COR-L47 (cell line): Measurements from ENCODE around the gene NPR3.

Source experiments
- DNase-seq: peaks from one replicate; lab custom pipeline; 2025; lab: John Stamatoyannopoulos, UW

The NPR3 gene, protein sequence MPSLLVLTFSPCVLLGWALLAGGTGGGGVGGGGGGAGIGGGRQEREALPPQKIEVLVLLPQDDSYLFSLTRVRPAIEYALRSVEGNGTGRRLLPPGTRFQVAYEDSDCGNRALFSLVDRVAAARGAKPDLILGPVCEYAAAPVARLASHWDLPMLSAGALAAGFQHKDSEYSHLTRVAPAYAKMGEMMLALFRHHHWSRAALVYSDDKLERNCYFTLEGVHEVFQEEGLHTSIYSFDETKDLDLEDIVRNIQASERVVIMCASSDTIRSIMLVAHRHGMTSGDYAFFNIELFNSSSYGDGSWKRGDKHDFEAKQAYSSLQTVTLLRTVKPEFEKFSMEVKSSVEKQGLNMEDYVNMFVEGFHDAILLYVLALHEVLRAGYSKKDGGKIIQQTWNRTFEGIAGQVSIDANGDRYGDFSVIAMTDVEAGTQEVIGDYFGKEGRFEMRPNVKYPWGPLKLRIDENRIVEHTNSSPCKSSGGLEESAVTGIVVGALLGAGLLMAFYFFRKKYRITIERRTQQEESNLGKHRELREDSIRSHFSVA

DNA sequence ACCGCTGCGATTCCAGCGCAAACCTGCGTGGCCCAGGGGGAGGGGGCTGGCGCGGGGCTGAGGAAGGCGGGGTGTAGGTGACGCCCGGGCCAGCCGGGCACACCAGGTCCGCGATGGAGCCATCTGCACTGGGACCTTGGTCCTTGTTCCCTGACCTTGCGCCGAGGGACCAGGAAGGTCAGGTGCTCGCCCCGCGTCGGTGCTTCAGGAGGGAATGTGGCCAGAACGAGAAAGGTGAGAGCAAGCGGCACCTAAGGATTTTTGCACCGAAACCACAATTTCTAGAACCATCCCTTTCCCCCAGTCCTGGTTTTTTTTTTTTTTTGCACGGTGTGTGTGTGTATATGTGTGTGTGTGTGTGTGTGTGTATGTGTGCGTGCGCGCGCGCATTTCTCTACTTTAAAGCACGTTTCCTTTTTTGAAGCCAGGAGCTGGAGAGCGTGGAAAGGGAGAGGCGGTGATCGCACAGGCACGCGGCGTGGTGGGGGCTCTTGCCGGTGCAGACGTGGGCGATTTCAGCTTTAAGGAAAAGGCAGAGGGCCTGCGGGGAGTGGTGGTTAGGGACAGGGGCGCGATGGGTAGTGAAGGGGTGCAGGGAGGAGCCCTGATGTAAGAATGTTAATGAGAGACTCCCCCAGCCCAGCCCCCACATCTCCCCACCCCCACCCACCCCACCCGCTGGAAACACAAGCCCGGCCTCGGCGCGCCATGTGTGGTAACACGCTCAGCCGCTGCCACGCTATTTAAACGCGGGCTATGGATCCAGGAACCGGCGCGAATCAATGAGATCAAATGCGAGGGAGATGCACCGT is at the start of gene NPR3:
Gene NPR3, plus strand, starts transcription at position 772 of the 812 bp plus-strand sequence. CDS start 456 bp downstream, outside the sequence.
- DNase-seq, result no peak

DNA sequence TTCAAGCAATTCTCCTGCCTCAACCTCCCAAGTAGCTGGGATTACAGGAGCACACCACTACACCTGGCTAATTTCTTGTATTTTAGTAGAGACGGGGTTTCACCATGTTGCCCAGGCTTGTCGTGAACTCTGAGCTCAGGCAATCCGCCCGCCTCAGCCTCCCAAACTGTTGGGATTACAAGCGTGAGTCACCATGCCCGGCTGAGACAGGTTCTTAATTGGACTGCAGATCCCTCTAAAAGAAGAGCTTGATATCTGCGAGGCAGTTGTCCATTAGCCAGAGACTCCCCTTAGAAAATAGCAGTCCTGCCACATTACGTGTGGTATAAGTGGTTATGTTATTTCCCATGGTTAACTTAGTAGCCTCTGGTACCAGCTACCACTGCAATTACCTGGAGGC is 46.6 kb upstream of the NPR3 start:
- DNase-seq, result no peak

DNA sequence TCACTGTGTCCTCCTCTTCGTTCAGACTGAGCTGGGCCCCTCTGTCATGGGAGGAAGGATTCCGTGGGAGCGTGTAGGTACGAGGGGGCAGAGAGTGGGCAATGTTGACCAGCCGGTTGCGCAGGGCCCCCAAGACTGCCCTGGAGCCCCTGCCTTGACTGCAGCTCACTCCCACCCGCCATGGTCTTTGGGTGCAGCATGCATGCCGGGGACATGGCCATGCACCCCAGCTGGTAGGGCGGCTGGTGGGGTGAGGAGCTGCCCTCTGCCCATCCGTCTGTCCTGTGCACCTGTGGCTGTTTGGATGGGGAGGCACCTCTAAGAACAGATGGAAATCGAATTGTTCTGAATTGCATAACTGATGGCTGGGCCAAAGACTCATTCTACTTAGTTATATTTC is 42.6 kb upstream of the NPR3 start:
- DNase-seq, result no peak

DNA sequence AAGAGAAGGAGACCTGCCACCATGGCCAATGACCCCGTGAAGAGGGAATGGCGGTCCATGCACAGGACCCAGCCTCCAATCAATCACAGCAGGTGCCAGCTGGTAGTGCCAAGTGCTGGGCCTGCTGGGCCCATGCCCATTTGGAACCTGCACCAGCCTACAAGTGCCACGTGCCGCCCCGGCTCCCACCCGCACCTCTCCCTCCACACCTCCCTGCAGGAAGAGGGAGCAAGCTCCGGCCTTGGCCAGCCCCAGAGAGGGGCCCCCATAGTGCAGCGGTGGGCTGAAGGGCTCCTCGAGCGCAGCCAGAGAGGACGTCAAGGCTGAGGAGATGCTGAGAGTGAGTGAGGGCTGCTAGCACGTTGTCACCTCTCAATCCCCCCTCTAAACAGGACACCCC is 37.8 kb upstream of the NPR3 start:
- DNase-seq, result no peak

DNA sequence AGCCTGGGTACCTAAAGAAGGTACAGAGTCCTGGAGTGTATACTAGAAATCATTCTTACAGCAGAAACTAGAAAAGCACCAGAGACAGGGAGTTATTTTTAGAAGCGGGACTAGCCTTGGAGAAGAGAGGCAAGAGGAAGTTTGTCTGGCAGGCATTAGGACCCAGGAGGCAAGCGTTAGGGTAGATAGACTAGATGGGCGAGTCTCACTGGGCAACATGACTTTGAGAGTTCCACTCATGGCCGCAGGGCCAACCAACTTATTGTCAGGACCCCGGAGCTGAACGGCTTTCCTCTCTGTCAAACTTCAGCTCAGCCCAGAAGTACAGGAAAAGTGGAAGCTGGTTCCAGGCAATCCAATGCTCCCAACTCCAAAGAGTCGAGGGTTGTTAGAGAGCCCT is 34.1 kb upstream of the NPR3 start:
- DNase-seq, result no peak

DNA sequence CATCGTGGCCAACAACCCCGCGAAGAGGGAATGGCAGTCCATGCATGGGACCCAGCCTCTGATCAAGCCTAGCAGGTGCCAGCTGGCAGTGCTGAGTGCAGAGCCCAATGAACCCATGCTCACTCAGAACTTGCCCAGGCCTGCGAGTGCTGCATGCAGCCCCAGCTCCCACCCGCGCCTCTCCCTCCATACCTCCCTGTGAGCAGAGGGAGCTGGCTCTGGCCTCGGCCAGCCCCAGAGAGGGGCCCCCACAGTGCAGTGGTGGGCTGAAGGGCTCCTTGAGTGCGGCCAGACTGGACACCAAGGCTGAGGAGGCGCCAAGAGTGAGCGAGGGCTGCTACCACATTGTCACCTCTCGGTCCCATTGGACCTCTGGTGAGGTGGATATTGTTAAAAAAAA is 32.6 kb upstream of the NPR3 start:
- DNase-seq, result no peak

DNA sequence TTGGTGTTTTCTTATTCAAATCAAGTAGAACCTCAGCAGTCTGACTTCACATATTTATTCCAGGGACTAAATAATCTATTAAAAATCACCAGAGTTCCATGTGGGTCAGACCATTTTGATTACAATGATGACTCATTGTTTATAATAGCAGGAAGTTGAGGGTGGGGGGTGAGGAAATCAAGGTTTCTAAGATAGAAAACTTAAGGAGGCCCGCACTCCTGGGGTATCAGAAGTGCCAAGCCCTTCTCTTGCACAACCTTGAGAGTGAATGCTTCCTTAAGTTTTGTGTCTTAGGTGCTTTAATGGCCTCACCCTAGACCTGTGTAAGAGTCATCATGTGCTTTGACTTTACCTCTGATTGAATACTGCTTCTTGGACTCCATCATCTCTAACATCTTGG is 31.9 kb upstream of the NPR3 start:
- no peak for DNase-seq

DNA sequence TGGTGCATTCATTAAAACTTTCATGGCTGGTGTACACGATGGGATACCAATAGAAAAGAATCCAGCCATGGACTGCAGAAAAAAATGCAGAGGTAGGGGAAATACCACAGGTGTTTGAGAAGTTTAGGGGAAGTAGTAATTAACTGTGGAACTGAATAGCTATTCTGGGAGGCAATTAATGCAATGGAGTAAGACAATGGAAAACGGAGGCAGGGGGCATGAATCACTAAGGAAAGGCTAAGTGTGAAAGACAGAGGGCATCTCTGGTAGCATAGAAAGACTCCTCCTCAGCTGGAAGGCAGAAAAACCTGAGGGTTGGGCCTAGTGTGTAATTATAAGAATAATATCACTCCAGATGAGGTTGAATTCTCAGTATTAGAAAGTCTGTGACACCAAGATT is 30.9 kb upstream of the NPR3 start:
- DNase-seq, result no peak

DNA sequence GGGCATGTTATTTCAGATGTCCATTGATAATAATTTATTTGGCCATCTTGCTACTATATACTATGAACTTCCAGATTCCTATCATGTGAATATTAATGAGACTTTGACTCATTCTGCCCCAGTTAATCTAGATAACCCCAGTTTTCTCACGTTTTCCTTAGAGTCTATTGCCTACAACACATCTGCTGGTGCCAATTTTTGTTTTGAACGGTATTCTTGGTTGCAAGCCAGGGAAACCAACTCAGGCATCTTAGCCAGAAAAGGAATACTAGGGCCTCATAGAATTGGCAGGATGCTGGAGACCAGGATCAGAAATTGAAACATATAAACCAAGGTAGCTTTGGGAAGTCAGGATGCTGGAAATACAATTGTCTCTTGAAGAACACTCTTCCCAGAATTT is 28.0 kb upstream of the NPR3 start:
- DNase-seq, result no peak

DNA sequence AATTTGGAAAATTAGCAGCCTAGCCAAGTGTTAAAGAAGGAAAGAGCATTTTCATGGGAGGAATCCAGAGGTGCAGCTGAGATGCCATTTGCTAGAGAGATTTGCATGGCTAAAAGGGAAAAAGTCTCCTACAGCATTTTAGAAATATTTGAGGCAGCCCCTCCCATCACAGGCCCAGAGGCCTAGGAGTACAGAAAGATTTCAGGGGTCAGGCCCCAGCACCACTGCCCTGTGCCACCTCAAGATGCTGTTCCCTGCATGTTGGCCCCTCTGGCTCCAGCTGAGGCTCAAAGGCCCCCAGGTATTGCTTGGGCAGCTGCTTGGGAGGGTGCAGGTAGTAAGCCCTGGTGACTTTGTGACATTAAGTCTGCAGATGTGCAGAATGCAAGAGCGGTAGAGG is 26.9 kb upstream of the NPR3 start:
- no peak for DNase-seq

DNA sequence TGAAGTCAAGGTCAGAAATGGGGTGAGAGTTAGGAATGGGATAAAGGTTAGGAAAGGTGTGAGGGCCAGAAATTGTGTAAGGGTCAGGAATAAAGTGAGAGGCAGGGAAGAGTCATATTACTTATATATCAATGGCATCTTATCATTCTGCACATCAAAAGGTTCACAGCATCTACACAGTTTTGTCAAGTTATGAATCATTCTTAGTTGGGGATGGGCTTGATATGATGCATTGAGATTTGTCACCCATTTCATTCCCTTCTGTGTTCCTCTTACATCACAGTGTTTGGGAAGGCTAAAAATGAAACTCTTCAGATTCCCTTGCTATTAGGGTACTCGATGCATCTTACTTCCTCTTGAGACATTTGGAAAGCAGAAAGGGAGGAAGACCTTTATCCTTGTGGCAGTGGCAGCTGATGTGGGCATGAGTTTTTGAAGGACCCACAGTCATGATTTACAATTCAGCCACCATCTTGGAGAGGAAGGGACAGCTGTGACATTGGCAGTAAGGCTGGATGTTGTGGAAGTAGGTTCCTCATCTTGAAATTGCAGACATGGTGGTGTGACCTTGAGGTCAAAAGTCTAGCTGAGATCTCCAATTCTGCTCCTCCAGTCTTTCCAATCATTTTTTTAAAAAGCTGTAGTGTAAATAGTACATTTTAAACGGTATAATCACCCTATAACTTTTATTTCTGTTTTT is 24.2 kb upstream of the NPR3 start:
- DNase-seq, result no peak

DNA sequence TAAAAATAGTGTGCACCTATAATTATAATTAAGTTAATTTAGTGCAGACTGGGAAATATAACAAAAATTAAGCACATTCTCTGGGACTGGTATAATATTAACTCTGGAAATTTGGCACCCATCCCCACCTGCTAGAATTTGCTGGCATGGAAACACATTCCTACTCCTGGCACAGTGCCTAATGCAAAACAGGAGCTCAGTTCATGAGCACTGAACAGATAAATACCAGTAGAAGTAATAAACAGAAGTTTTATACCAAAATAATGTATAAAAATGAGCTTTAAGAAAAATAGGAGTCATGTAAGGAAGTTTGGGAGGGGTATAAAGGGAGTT is 23.7 kb upstream of the NPR3 start:
- peak; percentile 51 for DNase-seq

DNA sequence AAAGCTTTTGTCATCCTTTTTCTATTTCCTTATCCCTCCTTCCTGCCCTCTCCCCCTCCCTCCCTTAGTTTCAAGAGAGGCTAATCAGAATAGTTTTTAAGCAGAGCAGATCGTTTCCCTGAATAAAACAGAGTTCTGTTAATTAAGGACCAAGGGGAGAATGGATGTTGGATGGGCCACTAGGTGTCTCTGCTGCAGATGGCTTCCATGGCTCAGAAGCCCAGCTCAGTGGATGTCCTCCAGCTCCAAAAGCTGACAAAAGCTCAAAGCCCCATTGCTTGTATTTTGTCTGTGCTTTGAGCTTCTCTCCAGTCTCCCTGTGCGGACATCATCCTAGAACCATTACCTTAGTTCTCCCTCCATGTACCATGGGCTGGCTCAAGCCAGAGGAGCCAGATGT is 21.0 kb upstream of the NPR3 start:
- DNase-seq, result no peak

DNA sequence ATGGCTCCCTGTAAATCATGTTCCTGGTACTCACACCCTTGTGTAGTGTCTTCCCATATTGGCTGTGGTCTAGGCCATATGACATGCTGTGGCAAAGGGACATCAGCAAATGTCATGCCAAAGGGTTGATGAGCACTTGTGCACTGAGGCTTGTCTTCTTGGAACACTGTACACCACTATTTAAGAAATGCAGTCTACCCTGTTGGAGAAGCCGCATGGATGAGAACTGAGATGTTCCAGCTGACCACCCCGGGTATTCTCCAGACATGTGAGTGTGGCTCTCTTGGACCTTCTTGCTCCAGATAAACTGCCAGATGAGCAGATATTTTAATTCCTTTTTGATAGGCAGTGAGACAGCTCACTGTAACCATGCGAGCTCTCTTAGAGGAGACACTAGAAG is 20.5 kb upstream of the NPR3 start:
- DNase-seq, result no peak

DNA sequence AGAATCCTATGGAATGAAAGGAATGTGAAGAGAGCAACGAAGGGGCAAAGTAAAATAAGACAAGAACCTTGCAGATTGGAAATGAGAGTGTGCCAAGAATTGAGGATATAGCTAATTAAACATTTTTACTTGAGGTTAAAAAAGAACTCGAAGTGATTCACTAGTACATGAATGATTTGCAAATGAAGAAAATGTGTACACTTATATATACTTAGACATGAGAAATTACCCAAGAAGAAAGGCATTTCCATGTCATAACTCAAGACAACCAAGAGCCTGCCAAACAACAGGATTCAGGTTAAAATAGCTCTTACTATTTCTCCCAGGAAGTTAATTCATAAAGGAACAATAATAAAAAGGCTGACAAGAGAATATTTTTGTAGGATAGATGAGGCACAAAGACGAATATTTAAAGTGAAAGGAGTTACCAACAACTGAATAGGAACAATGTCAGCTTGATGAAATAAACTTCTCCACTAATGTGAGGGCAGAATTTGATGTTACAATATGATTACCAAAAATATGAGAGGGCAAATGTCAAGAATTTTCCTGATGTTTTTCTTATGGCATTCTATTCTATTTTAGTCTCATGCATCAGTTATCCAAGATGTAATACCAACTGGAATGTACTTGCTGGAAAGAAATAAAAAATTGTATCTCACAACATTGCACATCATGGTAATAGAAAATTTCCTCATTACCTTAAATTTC is 18.9 kb upstream of the NPR3 start:
- DNase-seq, result no peak

DNA sequence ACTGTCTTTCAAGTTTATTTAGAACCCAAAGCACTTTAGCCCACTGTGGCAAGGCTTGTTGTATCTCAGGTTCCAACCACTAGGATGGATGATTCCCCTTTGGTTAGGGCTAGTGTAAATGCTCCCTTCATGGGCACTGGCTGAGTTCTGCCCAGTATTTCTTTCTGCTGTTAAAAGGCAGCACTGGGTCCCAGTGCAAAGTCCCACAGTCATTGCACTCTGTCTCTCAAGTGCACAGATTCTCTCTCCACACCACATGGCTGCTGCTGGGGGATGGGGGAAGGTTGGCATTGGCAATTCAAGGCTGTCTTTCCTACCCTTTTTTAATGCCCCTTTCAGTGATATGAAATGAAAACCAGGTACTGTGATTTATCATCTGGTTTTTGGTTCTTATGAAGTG is 7.2 kb upstream of the NPR3 start:
- DNase-seq, result no peak

DNA sequence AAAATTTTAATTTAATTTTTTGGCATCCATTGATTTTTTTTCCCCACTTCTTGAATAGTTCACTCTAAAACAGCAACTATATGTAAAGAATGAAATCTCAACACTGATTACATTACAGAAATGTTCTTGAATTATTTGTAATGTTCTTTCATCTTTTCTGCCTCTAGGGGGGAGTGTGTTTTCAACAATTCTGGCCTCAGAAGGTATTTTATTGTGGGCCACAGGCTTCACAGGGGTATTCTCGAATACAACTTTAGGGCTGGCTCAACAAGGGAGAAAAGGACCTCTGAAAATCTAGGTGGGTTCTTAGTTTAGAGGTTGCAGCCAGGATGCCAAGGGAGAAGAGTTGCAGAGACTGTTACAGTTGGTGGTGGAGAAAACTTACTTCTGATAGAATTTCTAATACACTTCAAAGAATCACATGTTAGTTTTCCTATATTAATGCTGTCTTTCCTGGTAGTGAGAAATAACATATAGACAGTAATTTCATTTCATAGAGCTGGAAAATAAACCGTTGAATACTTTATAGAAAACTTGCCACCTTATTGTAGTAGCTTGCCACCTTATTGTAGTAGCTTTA is 3.6 kb upstream of the NPR3 start:
- DNase-seq, result no peak

DNA sequence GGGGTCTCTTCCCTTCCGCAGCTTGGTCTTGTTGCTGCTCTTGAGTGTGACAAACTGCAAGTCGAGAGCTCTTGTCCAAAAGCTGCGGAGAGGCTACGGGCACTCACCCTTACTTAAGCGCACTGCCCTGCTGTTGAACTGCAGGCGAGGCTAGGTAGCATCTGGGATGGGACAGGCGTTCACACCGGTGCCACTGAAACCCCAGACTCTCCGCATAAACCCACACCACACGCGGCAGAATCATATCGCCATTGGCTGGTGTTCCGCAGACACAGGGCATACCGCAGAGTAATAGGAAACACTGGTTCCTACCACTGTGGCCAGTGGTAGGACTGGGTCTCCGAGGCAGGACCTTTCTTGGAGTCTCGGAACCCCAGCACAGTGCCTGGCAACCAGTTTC is 2.2 kb upstream of the NPR3 start:
- DNase-seq, result no peak

DNA sequence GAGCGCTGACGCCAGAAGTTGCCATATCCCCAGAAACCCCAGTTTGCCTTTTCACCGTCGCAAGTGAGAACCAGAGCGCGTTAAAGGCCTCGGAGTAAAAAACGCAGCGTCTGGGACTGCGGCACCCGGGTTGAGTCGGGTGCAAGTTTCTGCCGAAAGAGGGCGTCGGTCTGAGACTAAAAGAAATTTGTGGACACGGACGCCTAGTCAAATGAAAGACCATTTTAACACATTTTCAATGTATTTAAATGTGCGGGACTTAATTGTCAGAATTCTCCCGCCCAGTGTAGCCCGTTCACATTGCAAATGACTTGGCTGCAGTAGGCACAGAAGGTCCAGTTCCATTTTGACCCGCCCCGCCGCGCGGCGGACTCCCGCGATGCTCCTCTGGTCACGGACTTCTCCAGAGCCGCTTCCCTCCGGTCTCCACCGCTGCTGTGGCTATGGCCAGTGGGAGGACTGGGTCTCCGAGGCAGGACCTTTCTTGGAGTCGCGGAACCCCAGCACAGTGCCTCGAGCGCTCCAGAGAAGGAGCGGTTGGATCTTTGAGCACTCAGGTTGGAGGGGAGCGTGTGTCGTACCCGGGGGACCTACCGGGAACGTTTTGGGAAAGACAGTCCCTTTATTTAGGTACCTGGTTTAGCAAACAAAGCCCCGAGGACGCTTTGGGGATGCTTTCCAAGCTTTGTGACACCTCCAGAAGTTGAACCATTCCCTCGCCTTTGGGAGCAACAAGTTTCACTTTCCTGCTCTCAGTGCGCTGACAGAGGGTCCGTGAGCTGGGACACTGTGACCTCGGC is 1.2 kb upstream of the NPR3 start:
- no peak for DNase-seq

DNA sequence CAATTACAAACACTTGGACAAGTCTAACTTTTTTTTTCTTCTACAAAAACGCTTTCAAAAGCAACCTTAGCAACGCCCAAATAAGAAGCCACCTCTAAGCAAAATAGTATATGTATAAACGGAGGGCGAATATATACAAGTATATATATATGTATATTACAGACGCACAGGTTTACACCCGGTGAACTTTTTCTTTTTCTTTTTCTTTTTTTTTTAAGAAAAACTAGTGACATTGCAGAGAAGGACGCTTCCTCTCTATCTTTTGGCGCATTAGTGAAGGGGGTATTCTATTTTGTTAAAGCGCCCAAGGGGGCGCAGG is 200 bp downstream of the NPR3 start:
- DNase-seq, result no peak
